Melanocyte of skin (primary cell): ENCODE data around the gene ATP4A. TPM values are rescaled to one million over a fixed set of nuclear protein-coding genes. Genes with fewer than 3 reads are reported as not detected.

Experiments used
- total RNA-seq, 2 donors: library from RNA; depleted of rRNA; stranded (reverse); fragments of >200 nt; gene quantifications; 2 replicates each; pipeline ENCODE4 v1.2.3, GENCODE V29; 2012

ATP4A gene
- total RNA-seq = not detected

GRCh38 chr19:35563207-35563829 lies at the start of gene ATP4A:
Gene ATP4A (minus strand): TSS chr19:35563658. CDS start chr19:35563629, 29 bp downstream.

GRCh38 chr19:35612559-35613321 lies 49.3 kb upstream of the ATP4A start, which contains the start of gene HAUS5:
Gene HAUS5 (plus strand): TSS chr19:35612735. CDS start chr19:35612795, 60 bp downstream.

GRCh38 chr19:35585848-35586247 lies 22.4 kb upstream of the ATP4A start, which contains the start of gene PMIS2:
Gene PMIS2 (plus strand): TSS chr19:35586173. CDS start chr19:35586260, 87 bp downstream.

DNA sequence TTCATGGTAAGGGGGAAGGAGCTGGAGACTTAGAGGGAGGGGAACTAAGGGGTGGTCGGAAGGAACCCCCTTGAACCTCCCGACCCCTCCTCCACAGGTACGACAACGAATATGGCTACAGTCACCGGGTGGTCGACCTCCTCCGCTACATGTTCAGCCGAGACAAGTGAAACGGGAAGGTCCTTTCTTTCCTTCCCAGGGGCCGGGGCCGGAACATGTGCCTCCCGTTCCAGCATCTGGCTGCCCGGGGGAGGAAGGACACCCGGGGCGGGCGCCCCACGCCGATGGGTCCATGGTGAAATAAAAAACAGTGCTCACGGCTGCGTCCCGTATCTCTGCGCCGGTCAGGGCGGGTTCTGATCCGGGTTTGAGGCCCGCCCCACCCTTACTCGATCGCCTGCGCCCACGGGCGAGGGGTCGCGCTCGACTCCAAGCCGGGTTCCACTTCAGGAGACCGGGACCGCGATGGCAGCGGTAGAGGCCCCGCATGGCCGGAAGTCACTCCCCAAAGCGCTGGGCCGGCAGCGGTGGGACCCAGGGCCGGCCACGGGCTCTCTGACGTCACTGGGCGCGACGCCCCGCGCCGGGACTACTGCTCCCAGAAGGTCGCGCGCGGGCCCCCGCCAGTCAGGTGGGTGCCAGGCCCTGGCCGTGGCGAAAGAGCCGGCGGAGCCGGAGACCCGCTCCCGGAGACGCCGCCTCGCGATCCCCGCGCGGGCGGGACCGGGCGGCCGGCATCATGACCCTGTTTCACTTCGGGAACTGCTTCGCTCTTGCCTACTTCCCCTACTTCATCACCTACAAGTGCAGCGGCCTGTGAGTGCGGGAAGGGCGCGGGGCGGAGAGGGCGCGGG lies 18.2 kb downstream of the ATP4A start, which contains the start of gene TMEM147:
Gene TMEM147 (plus strand): TSS at position 626 of the 854 bp plus-strand sequence. CDS start 114 bp downstream, at position 740.

GRCh38 chr19:35533201-35533821 lies 30.1 kb downstream of the ATP4A start, which contains the start of gene GAPDHS:
Gene GAPDHS (plus strand): TSS chr19:35533456. CDS start chr19:35533528, 72 bp downstream.

GRCh38 chr19:35528218-35529038 lies 35.0 kb downstream of the ATP4A start, which contains the start of gene SBSN:
Gene SBSN (minus strand): TSS chr19:35528311. CDS start chr19:35528281, 30 bp downstream.

DNA sequence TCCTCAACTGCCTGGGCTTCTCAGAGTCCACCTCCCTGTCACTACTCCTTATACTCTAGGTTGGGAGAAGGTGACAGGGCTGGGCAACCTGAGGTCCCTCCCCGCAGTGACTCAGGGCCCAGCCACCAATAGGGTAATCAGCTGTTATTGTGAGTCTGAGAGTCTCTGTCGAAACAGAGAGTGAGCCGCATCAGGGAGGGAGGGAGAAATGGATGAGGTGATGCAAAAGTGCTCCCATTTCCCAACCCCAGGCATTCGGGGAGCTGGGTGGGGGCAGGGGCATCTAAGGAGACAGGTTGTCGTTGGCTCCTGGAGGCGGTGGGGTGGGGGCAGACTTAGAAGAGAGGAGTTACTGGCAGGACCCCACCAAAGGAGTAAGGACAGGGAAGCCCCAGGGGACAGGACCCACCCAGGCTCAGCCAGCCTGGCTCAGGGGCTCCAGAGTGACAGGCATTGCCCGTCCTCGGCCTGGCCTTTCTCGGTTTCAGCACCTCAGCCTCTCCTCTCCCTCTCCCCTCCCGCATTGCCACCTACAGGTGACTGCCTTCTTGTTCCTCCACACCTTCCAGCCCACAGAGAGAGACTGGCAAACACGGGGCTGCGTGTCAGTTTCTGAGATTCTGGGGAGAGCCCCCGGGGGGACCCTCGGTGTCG lies 49.7 kb downstream of the ATP4A start, which contains the start of gene DMKN:
Gene DMKN (minus strand): TSS at position 22 of the 654 bp plus-strand sequence. CDS start 174 bp downstream, outside the sequence.

Other genes with a start within 250 kb of the ATP4A start
- under 1 TPM in 1 of 2 donors, not detected in 1; 0.33 TPM for gene CD22, start 234.5 kb downstream of the ATP4A start, total RNA-seq
- gene FFAR1, start 215.8 kb downstream of the ATP4A start, total RNA-seq = not detected
- gene FFAR3, start 205.2 kb downstream of the ATP4A start, total RNA-seq = not detected
- gene GPR42, start 192.6 kb downstream of the ATP4A start, total RNA-seq = not detected
- under 1 TPM in 1 of 2 donors, not detected in 1; 0.69 TPM for gene FFAR2, start 115.4 kb downstream of the ATP4A start, total RNA-seq
- gene KRTDAP, start 73.2 kb downstream of the ATP4A start, total RNA-seq = not detected
- gene DMKN, start 50.0 kb downstream of the ATP4A start, total RNA-seq = 1 to 10 TPM; 2.0 to 6.2 TPM
- gene SBSN, start 35.3 kb downstream of the ATP4A start, total RNA-seq = under 1 TPM in 1 of 2 donors, not detected in 1; under 0.01 TPM
- gene GAPDHS, start 30.2 kb downstream of the ATP4A start, total RNA-seq = 10 to 100 TPM in 1 of 2 donors, 1 to 10 TPM in 1; 5.9 to 10.3 TPM
- gene TMEM147, start 18.0 kb downstream of the ATP4A start, total RNA-seq = 100 to 1,000 TPM; 118 to 126 TPM
- not detected for gene PMIS2, start 22.5 kb upstream of the ATP4A start, total RNA-seq
- 10 to 100 TPM in 1 of 2 donors, 1 to 10 TPM in 1; 6.5 to 11.3 TPM for gene HAUS5, start 49.1 kb upstream of the ATP4A start, total RNA-seq
- gene RBM42, start 65.4 kb upstream of the ATP4A start, total RNA-seq = 10 to 100 TPM; 58.5 to 63.6 TPM
- under 1 TPM in 1 of 2 donors, not detected in 1; 0.33 TPM for gene ETV2, start 78.1 kb upstream of the ATP4A start, total RNA-seq
- gene COX6B1, start 84.7 kb upstream of the ATP4A start, total RNA-seq = 100 to 1,000 TPM; 272 to 275 TPM
- gene UPK1A, start 102.9 kb upstream of the ATP4A start, total RNA-seq = not detected
- gene ZBTB32, start 140.9 kb upstream of the ATP4A start, total RNA-seq = not detected
- gene KMT2B, start 154.3 kb upstream of the ATP4A start, total RNA-seq = 1 to 10 TPM; 7.6 to 8.3 TPM
- 1 to 10 TPM in 1 of 2 donors, under 1 TPM in 1; 0.69 to 3.3 TPM for gene IGFLR1, start 178.8 kb upstream of the ATP4A start, total RNA-seq
- gene U2AF1L4, start 181.8 kb upstream of the ATP4A start, total RNA-seq = 1 to 10 TPM; 2.8 to 6.0 TPM
- 10 to 100 TPM; 14.8 to 19.3 TPM for gene PSENEN, start 182.0 kb upstream of the ATP4A start, total RNA-seq
- gene LIN37, start 184.9 kb upstream of the ATP4A start, total RNA-seq = 10 to 100 TPM; 11.0 to 13.1 TPM
- gene HSPB6, start 193.4 kb upstream of the ATP4A start, total RNA-seq = 1 to 10 TPM in 1 of 2 donors, under 1 TPM in 1; 0.67 to 1.7 TPM
- 1 to 10 TPM; 5.5 to 9.0 TPM for gene PROSER3, start 194.5 kb upstream of the ATP4A start, total RNA-seq
- gene ARHGAP33, start 211.9 kb upstream of the ATP4A start, total RNA-seq = 1 to 10 TPM; 1.3 to 7.9 TPM
- not detected for gene PRODH2, start 249.2 kb upstream of the ATP4A start, total RNA-seq